IMR-90 (cell line): Measurements from ENCODE around the gene EMX2. TPM values are rescaled to one million over a fixed set of nuclear protein-coding genes. Genes with fewer than 3 reads are reported as not detected.

ENCODE experiments used
- ATAC-seq: fragments of 200-7000 bp; cut with Tn5 transposase; 2 replicates; pipeline ENCODE4 v1.9.1; 2020; ENCODE audit warnings: low read depth, mild to moderate bottlenecking, moderate library complexity
- BruUV-seq: library from RNA; stranded (reverse); fragments of 400-500 nt; replicated peaks from 2 replicates; lab custom pipeline; 2021; lab: Mats Ljungman, UMichigan
- CTCF ChIA-PET: fragments of 300-600 bp; formaldehyde crosslinking; extraction: SDS; loops from one replicate; lab custom pipeline; 2021; ENCODE audit warnings: antibody characterized with exemption; lab: Yijun Ruan, JAX
- POLR2A ChIA-PET: fragments of 300-600 bp; sonication (Branson Sonifier 250); formaldehyde crosslinking; loops from one replicate; lab custom pipeline; 2022; ENCODE audit warnings: antibody characterized with exemption; ENCODE audit not compliant: unreplicated experiment; lab: Charles Lee
- DNase-seq: peaks from one replicate; pipeline ENCODE4 v3.0.0; 2013
- H2AFZ ChIP-seq: replicated peaks from 2 replicates; pipeline ENCODE3; 2013; ENCODE audit warnings: low read length, mild to moderate bottlenecking; ENCODE audit not compliant: poor library complexity
- H2AK5ac ChIP-seq: 2 replicates; pipeline ENCODE4 v1.6.1; 2013; ENCODE audit warnings: low read depth, low read length, inconsistent platforms
- H2AK9ac ChIP-seq: replicated peaks from 2 replicates; pipeline ENCODE3; 2013; ENCODE audit warnings: mild to moderate bottlenecking, low read depth, low read length, moderate library complexity; ENCODE audit not compliant: poor library complexity
- H2BK120ac ChIP-seq: 2 replicates; pipeline ENCODE4 v1.6.1; 2013; ENCODE audit warnings: low read depth, low read length, inconsistent platforms
- H2BK15ac ChIP-seq: 3 replicates; pipeline ENCODE4 v1.6.1; 2013; ENCODE audit warnings: low read depth, low read length, inconsistent platforms
- H2BK20ac ChIP-seq: 2 replicates; pipeline ENCODE4 v1.6.1; 2013; ENCODE audit warnings: low read depth, mild to moderate bottlenecking, inconsistent platforms, low read length, moderate library complexity
- H2BK5ac ChIP-seq: 2 replicates; pipeline ENCODE4 v1.6.1; 2013; ENCODE audit warnings: mild to moderate bottlenecking, low read depth, low read length, inconsistent platforms; ENCODE audit not compliant: poor library complexity, severe bottlenecking
- H3K14ac ChIP-seq: replicated peaks from 2 replicates; pipeline ENCODE4 v1.6.1; 2013; ENCODE audit warnings: low read depth, low read length, inconsistent platforms
- H3K18ac ChIP-seq: 2 replicates; pipeline ENCODE4 v1.6.1; 2013; ENCODE audit warnings: low read depth, low read length, control low read depth
- H3K23ac ChIP-seq: 2 replicates; pipeline ENCODE4 v1.6.1; 2013; ENCODE audit warnings: low read depth, low read length, inconsistent platforms
- H3K27ac ChIP-seq: 2 replicates; pipeline ENCODE4 v1.5.1; 2013; ENCODE audit warnings: mild to moderate bottlenecking, control low read depth, low read length; ENCODE audit not compliant: insufficient read depth
- H3K27me3 ChIP-seq: 2 replicates; pipeline ENCODE4 v1.6.1; 2013; ENCODE audit warnings: low read length; ENCODE audit not compliant: control insufficient read depth, insufficient read depth
- H3K36me3 ChIP-seq: 2 replicates; pipeline ENCODE4 v1.6.1; 2013; ENCODE audit warnings: low read length, mixed read lengths; ENCODE audit not compliant: control insufficient read depth, insufficient read depth
- H3K4ac ChIP-seq: 2 replicates; pipeline ENCODE4 v1.6.1; 2013; ENCODE audit warnings: low read depth, low read length, inconsistent platforms
- H3K4me1 ChIP-seq: 2 replicates; pipeline ENCODE4 v1.6.1; 2013; ENCODE audit warnings: low read length, mixed read lengths; ENCODE audit not compliant: control insufficient read depth, insufficient read depth
- H3K4me2 ChIP-seq: 2 replicates; pipeline ENCODE4 v1.6.1; 2013; ENCODE audit warnings: low read depth, mild to moderate bottlenecking, control low read depth, low read length, moderate library complexity
- H3K4me3 ChIP-seq: 2 replicates; pipeline ENCODE4 v1.5.1; 2013; ENCODE audit warnings: low read depth, mild to moderate bottlenecking, control low read depth, low read length, moderate library complexity; ENCODE audit not compliant: insufficient read depth
- H3K56ac ChIP-seq: 2 replicates; pipeline ENCODE4 v1.6.1; 2013; ENCODE audit warnings: low read length, inconsistent platforms; ENCODE audit not compliant: insufficient read depth; ENCODE audit errors: extremely low read depth
- H3K79me1 ChIP-seq, 2 experiments: 2 replicates each; pipeline ENCODE4 v1.6.1; 2013; ENCODE audit warnings: low read length in 2 of 2, inconsistent platforms in 1 of 2, low read depth in 1 of 2
- H3K9ac ChIP-seq: 2 replicates; pipeline ENCODE4 v1.6.1; 2013; ENCODE audit warnings: low read depth, low read length, control low read depth
- H3K9me1 ChIP-seq: 2 replicates; pipeline ENCODE4 v1.6.1; 2013; ENCODE audit warnings: low read length, inconsistent platforms; ENCODE audit not compliant: insufficient read depth
- H3K9me3 ChIP-seq: 2 replicates; pipeline ENCODE4 v1.6.1; 2013; ENCODE audit warnings: low read length; ENCODE audit not compliant: control insufficient read depth, insufficient read depth
- H4K20me1 ChIP-seq: 2 replicates; pipeline ENCODE4 v1.6.1; 2013; ENCODE audit warnings: low read length, inconsistent platforms; ENCODE audit not compliant: insufficient read depth
- H4K5ac ChIP-seq: 2 replicates; pipeline ENCODE4 v1.6.1; 2013; ENCODE audit warnings: mild to moderate bottlenecking, low read depth, low read length, control low read depth
- H4K8ac ChIP-seq, 2 experiments: 2 replicates each; pipeline ENCODE4 v1.6.1; 2013; ENCODE audit warnings: low read depth in 2 of 2, low read length in 2 of 2, control low read depth in 1 of 2, inconsistent platforms in 1 of 2
- H4K91ac ChIP-seq: 2 replicates; pipeline ENCODE4 v1.6.1; 2013; ENCODE audit warnings: low read depth, low read length, inconsistent platforms; ENCODE audit not compliant: insufficient read depth
- CHD1 ChIP-seq: IDR thresholded peaks from 2 replicates; pipeline ENCODE4 v1.6.1; 2012; ENCODE audit warnings: low read depth, low read length, improper control_type of control experiment
- WGBS, 2 experiments: methylation state at CpG; one replicate each; pipeline versions ENCODE4 v1.1.5 to v1.1.7; 2013; ENCODE audit warnings: missing lambda C conversion rate in 2 of 2; ENCODE audit not compliant: insufficient read length in 1 of 2; ENCODE audit errors: extremely low coverage in 2 of 2; 5-methylcytosine and 5-hydroxymethylcytosine counted together
- dilution Hi-C: fragments of 300-500 bp; cut with HindIII; formaldehyde crosslinking; loops from one replicate; pipeline ENCODE4 v1.14.3; 2018; ENCODE audit warnings: low sequenced_read_pairs; ENCODE audit not compliant: unreplicated experiment
- in situ Hi-C: fragments of 300-500 bp; cut with MboI; formaldehyde crosslinking; loops from 3 replicates; pipeline ENCODE4 v1.14.3; 2019; ENCODE audit warnings: low sequenced_read_pairs, inconsistent platforms, mixed read lengths
- intact Hi-C: fragments of 100-400 bp; cut with micrococcal nuclease; formaldehyde crosslinking; loops from 2 replicates; pipeline ENCODE4 v1.10.0; 2022
- polyA plus RNA-seq, 3 experiments: library from polyadenylated mRNA; depleted of rRNA; stranded (reverse); fragments of >200 nt; gene quantifications; 2 replicates each; pipeline ENCODE4 v1.2.3, GENCODE V29; 2012; ENCODE audit warnings: low replicate concordance in 1 of 3
- total RNA-seq: library from RNA; depleted of rRNA; stranded (reverse); fragments of >200 nt; gene quantifications from 2 replicates; pipeline ENCODE4 v1.2.3, GENCODE V29; 2012
- TF ChIP-seq, protein P1 (sequence below): conservative IDR thresholded peaks from 2 replicates; pipeline ENCODE4 v1.5.1; 2012; ENCODE audit warnings: mild to moderate bottlenecking, low read depth, low read length, improper control_type of control experiment

Gene EMX2
- total and polyA plus RNA-seq, 2 of the 4 experiments (the other 2 are of a cell fraction) = not detected

DNA sequence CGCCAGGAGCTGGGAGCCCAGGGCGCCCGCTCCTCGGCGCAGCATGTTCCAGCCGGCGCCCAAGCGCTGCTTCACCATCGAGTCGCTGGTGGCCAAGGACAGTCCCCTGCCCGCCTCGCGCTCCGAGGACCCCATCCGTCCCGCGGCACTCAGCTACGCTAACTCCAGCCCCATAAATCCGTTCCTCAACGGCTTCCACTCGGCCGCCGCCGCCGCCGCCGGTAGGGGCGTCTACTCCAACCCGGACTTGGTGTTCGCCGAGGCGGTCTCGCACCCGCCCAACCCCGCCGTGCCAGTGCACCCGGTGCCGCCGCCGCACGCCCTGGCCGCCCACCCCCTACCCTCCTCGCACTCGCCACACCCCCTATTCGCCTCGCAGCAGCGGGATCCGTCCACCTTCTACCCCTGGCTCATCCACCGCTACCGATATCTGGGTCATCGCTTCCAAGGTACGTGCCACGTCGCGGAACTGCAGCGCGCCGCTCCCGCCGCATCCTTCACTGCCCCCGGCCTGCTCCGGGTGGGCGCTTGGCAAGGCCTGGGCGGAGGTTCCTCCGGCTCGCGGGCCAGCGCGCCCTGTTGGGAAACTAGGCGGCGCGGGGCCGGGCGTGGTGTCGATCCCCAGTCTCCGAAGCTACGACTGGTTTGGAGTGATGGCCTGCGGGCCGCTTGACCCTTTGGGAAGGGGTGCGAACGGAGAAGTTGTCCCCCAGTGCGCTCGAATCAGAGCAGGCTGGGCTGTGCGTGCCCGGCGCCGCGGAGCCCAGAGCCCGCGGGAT is 868 bp downstream of the EMX2 start (continued):
- no peak for TF ChIP-seq CHD1

DNA sequence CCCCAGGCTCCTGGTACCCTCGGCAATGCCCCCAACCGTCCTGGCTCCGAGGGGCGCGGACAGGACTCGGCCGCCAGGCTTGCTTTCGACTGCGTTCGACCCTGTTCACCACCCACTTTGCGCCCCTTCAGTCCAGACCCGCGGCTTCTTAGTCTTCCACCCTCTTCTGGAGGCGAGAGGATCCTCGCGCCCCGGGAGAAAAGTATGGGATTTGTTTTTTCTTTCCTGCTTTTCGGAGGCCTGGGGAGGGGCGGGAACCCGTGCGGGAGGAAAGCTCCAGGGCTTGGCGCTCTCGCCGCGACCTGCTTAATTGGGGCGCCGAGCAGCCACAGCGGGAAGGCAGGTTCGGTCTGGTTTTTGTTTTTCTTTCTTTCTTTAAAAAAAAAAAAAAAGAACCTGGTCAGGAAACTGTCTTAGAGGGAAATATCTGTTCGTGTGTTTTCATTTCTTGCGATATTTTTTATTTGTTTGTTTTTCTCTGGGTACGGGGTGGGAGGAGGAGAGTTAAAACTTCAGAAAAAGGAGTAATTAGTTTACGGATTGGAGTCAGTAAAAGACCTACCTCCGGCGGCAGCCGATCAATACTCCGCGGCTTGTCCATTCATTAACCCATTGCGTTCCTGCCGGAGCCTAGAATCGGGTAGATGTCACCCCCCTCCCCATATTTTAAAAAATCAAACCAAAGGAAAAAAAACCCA is 1.6 kb downstream of the EMX2 start:
- POLR2A ChIA-PET = no interaction called here
- Histone ChIP-seq H3K56ac (no peak overlapping the region), H3K4me1 (peaks cover 2% of the 10 kb centered on the region; the same call in 1 of the 2 replicates), H3K14ac (no peak overlapping the region), H3K18ac (no peak overlapping the region), H3K9me1 (no peaks in the 10 kb centered on the region), H4K8ac (no peak overlapping the region), H3K79me1 (no peaks in the 10 kb centered on the region), H3K9me3 (peaks cover 5% of the 10 kb centered on the region; the same call in 1 of the 2 replicates), H4K5ac (no peak overlapping the region), H2BK120ac (no peak overlapping the region), H3K36me3 (no peaks in the 10 kb centered on the region), H3K4ac (no peak overlapping the region), H3K4me3 (no peak overlapping the region), H2AK9ac (no peak overlapping the region), H3K9ac (no peak overlapping the region), H3K23ac (no peak overlapping the region), H2BK20ac (no peak overlapping the region), H2BK5ac (no peak overlapping the region), H4K91ac (no peak overlapping the region), H3K4me2 (no peak overlapping the region; the same call in 1 of the 2 replicates), H3K27ac (no peak overlapping the region), H2BK15ac (no peak overlapping the region), H2AK5ac (no peak overlapping the region), H4K20me1 (no peaks in the 10 kb centered on the region), H2AFZ (peak overlapping the region; percentile 56), H3K27me3 (peaks cover 91% of the 10 kb centered on the region)
- CTCF ChIA-PET = no interaction called here
- intact Hi-C loops (no loop called here), dilution Hi-C loops (no loop called here), in situ Hi-C loops (loop anchor here (5.0 kb wide), 1 partner anchor 698 kb away; no protein-coding TSS in a partner anchor)
- TF ChIP-seq, protein P1, sequence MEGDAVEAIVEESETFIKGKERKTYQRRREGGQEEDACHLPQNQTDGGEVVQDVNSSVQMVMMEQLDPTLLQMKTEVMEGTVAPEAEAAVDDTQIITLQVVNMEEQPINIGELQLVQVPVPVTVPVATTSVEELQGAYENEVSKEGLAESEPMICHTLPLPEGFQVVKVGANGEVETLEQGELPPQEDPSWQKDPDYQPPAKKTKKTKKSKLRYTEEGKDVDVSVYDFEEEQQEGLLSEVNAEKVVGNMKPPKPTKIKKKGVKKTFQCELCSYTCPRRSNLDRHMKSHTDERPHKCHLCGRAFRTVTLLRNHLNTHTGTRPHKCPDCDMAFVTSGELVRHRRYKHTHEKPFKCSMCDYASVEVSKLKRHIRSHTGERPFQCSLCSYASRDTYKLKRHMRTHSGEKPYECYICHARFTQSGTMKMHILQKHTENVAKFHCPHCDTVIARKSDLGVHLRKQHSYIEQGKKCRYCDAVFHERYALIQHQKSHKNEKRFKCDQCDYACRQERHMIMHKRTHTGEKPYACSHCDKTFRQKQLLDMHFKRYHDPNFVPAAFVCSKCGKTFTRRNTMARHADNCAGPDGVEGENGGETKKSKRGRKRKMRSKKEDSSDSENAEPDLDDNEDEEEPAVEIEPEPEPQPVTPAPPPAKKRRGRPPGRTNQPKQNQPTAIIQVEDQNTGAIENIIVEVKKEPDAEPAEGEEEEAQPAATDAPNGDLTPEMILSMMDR = no peak
- no TSS peak for BruUV-seq
- ATAC-seq = no peak
- WGBS, 2 experiments = 0% methylated on average over 1 of the region's 41 CpGs; no CpG with 5 or more reads in 1 of the 2 experiments
- DNase-seq = no peak
